ENCODE measurements around the gene CRIP1. TPM values are rescaled to one million over a fixed set of nuclear protein-coding genes. Genes with fewer than 3 reads are reported as not detected.

CRIP1 gene
- total RNA-seq, 1 experiment from 2014 or later: 6.9 TPM

DNA sequence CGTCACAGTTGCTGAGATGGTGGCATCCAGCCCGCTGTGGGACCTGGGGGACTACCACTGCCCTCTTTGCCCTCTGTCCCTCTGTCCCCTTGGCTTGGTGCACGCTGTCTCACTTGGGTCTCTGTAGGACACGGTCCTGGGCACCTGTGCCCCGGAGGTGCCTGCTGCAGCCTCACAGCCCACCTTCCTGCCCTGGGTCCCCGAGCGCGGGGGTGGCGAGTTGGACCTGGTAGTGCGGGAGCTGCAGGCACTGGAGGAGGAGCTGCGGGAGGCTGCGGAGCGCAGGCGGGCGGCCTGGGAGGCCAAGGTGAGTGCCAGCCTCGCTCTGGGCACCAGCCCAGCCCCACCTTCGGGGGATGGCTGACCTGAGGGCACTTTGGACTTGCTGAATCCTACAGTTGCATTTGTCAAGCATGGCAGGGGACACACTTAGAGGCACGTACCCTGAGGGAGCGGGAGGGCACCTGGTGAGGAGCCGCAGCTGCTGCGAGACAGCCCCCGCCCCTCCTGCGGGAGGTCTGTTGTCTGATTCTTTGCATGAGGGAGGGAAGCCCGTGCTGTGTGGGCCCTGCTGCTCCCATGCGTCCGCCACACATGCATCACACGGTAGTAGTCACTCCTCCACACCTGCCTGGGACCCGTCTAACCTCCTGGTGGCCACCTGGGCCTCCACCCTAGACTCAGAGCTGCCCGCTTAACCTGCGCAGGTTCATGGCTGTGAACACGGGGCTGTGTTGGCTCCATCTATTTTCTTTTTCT, 11.2 kb downstream of the CRIP1 start:
- Histone ChIP-seq H2BK120ac (ENCODE audit: low read depth, low read length, poor library complexity, severe bottlenecking) (no peak overlapping the region), H3K14ac (ENCODE audit: insufficient read depth, low read length) (no peak overlapping the region; the same call in 1 of the 2 replicates), H3K56ac (ENCODE audit: insufficient read length, low read depth, low read length) (no peak overlapping the region), H3K4me2 (ENCODE audit: insufficient read depth, insufficient read length, low read length) (no peak overlapping the region), H3K27me3 (ENCODE audit: insufficient read depth, low read length) (no peaks in the 10 kb centered on the region), H3K9ac (ENCODE audit: extremely low read depth, insufficient read length, low read length) (no peak overlapping the region), H3K79me2 (ENCODE audit: insufficient read depth, low read length) (no peaks in the 10 kb centered on the region), H2BK5ac (ENCODE audit: insufficient read length, low read length) (no peak overlapping the region), H4K20me1 (ENCODE audit: control insufficient read depth, insufficient read depth, insufficient read length) (no peaks in the 10 kb centered on the region), H3K9me3 (ENCODE audit: control insufficient read depth, low read depth, low read length) (no peaks in the 10 kb centered on the region), H3K79me1 (ENCODE audit: insufficient read depth, low read depth, low read length, poor library complexity, severe bottlenecking) (no peaks in the 10 kb centered on the region), H3K18ac (ENCODE audit: insufficient read length, low read depth, low read length) (no peak overlapping the region), H2BK15ac (ENCODE audit: low read depth, low read length) (no peak overlapping the region), H3K4me1 (ENCODE audit: insufficient read depth, low read length) (no peaks in the 10 kb centered on the region), H4K5ac (ENCODE audit: insufficient read length, low read depth, low read length) (no peak overlapping the region), H3K23ac (ENCODE audit: insufficient read length, low read depth, low read length) (no peak overlapping the region), H3K4ac (ENCODE audit: low read depth, low read length) (no peak overlapping the region), H2BK20ac (ENCODE audit: low read depth, low read length, poor library complexity, severe bottlenecking) (no peak overlapping the region), H3K23me2 (ENCODE audit: insufficient read length, low read depth, low read length, poor library complexity, severe bottlenecking) (peaks cover 2% of the 10 kb centered on the region), H2BK12ac (ENCODE audit: insufficient read length, low read depth, low read length) (no peak overlapping the region), H4K91ac (ENCODE audit: insufficient read length, low read depth, low read length) (no peak overlapping the region), H3T11ph (ENCODE audit: low read length) (no peak overlapping the region), H2AFZ (ENCODE audit: low read length) (no peak overlapping the region), H2AK5ac (ENCODE audit: insufficient read length, low read length) (no peak overlapping the region), H4K8ac (replicated peaks; ENCODE audit: insufficient read length, low read depth, low read length) (no peak overlapping the region), H3K27ac (ENCODE audit: insufficient read length, low read depth, low read length) (no peak overlapping the region)
- Mint-ChIP-seq H3K27ac (no peak overlapping the region), H3K36me3 (ENCODE audit: insufficient read depth in 1 of 3, low read depth in 3 of 3) (peaks cover 0 to 5% (median 0%) of the 10 kb centered on the region in 3 experiments; a peak in 2 of 7 replicates), H3K4me1 (peaks cover 0 to 4% of the 10 kb centered on the region in 2 experiments; a peak in 2 of 4 replicates), H3K9me3 (no peaks in the 10 kb centered on the region; a peak in 1 of 5 replicates), H3K27me3 (ENCODE audit: low read depth) (no peaks in the 10 kb centered on the region), H3K4me3 (no peak overlapping the region)
- no peak for TF ChIP-seq CTCF (conservative IDR thresholded peaks at IDR 0.05)
- no CpG with 5 or more reads among the region's 31 CpGs for WGBS (ENCODE audit: extremely low coverage, insufficient read length, low lambda C conversion rate)
- peak; percentile 26 for DNase-seq
